H1 (cell line): ENCODE measurements around the gene ANO9. TPM values are rescaled to one million over a fixed set of nuclear protein-coding genes. Genes with fewer than 3 reads are reported as not detected.

Source experiments
- RAD21 ChIP-seq, 2 experiments: IDR thresholded peaks in 1 of 2; conservative IDR thresholded peaks in 1 of 2; 2 replicates each; pipeline ENCODE4 v1.6.1; 2011; ENCODE audit warnings: low read depth in 2 of 2, low read length in 2 of 2, improper control_type of control experiment in 1 of 2, inconsistent platforms in 1 of 2, mild to moderate bottlenecking in 1 of 2, moderate library complexity in 1 of 2
- polyA plus RNA-seq, 7 experiments: library from polyadenylated mRNA; depleted of rRNA in 3 of 7; stranded (reverse) in 5 of 7; unstranded in 2 of 7; fragments of >200 nt in 5 of 7; fragments of 200-250 nt in 2 of 7; gene quantifications; 1 replicate in 5 of 7; 2 replicates in 1 of 7; 4 replicates in 1 of 7; pipeline versions ENCODE4 v1.2.1 to v1.2.3, GENCODE V29; 2011 to 2013; ENCODE audit warnings: missing spikeins in 2 of 7, mixed read lengths in 2 of 7
- total RNA-seq: library from RNA; stranded (reverse); fragmentation: NEBNext Ultra II Directional; extraction: Animal tissue kit (Norgen Biotek cat#: 25700); gene quantifications from 2 replicates; pipeline ENCODE4 v1.2.1, GENCODE V29; 2021
- TF ChIP-seq, protein P1 (sequence below): IDR thresholded peaks from 2 replicates; pipeline ENCODE4 v1.6.1; 2012; ENCODE audit warnings: inconsistent platforms

Gene ANO9
- total and polyA plus RNA-seq, 2 of the 8 experiments (the other 6 are each of a cell fraction or from before 2014, with no cell fraction given) = 20.0 to 20.7 TPM

DNA sequence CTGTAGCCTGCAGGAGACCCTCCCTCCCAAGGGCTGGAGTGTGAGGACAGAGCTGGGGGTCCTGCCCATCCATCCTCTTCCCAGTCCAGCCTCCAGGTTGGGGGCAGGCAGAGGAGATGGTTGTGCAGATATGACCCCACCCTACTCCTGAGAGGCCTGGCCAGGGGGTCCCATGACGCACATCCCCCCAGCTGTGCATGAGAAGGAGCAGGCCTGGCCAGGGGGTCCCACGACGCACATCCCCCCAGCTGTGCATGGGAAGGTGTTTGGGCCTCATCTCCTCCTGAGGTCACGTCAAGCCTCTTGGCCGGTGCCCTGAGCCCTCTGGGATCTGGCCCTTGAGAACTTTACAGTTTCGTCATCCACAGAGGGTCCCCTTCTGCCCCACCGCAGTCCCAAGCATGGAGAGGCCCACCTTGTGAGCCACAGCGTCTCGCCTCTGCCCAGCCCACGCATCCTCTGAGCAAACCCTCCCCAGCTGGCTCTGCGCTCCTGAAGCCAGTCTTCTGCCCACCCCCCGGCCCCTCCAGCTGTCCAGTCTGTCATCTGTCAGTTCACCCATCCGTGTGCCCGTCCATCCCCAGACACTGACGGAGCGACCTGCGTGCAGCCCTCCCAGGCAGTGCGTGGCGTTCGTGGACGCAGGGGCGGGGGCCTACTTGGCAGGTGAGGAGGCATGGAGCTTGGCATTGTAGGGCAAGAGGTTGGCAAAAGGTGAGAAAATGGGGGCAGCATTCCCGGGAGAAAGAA lies 2.3 kb downstream of the ANO9 start (continued):
- TF ChIP-seq RAD21 (IDR thresholded peaks at IDR 0.05 in 1 of 2, conservative IDR thresholded peaks at IDR 0.05 in 1 of 2; ENCODE audit: low read depth in 2 of 2, low read length in 2 of 2) = no peak
- TF ChIP-seq, protein P1, sequence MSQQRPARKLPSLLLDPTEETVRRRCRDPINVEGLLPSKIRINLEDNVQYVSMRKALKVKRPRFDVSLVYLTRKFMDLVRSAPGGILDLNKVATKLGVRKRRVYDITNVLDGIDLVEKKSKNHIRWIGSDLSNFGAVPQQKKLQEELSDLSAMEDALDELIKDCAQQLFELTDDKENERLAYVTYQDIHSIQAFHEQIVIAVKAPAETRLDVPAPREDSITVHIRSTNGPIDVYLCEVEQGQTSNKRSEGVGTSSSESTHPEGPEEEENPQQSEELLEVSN = no peak
- TF ChIP-seq, all 59 proteins: peak for 0
